Right atrium auricular region (tissue), 2 donors: ENCODE measurements around the gene PDE1A. TPM values are rescaled to one million over a fixed set of nuclear protein-coding genes. Genes with fewer than 3 reads are reported as not detected.
A peak's percentile ranks its signal among the peaks of the same experiment; 100 is the strongest.

ENCODE experiments used
- DNase-seq: peaks from one replicate; pipeline ENCODE4 v3.0.0-alpha.2; 2019; ENCODE audit warnings: low spot score
- H3K27ac ChIP-seq, 2 donors: fragments of 200-600 bp; sonication (generic); 1 replicate in 1 of 2; 2 replicates in 1 of 2; pipeline ENCODE4 v1.5.1; 2016 to 2019
- H3K27me3 ChIP-seq, 2 donors: fragments of 200-600 bp; sonication (generic); one replicate each; pipeline versions ENCODE4 v1.5.1 to v1.6.0; 2017 to 2019
- H3K36me3 ChIP-seq: fragments of 200-600 bp; sonication (generic); one replicate; pipeline ENCODE4 v1.5.1; 2016
- H3K4me1 ChIP-seq, 2 donors: fragments of 200-600 bp; sonication (generic); one replicate each; pipeline versions ENCODE4 v1.5.1 to v1.6.0; 2017 to 2019
- H3K4me3 ChIP-seq, 2 donors: fragments of 200-600 bp; sonication (generic); 1 replicate in 1 of 2; 2 replicates in 1 of 2; pipeline ENCODE4 v1.5.1; 2017 to 2019; ENCODE audit warnings: mild to moderate bottlenecking in 1 of 2, moderate library complexity in 1 of 2
- H3K9me3 ChIP-seq, 2 donors: fragments of 200-600 bp; sonication (generic); one replicate each; pipeline ENCODE4 v1.5.1; 2019
- CTCF ChIP-seq, 2 donors: fragments of 200-600 bp; sonication (generic); IDR thresholded peaks; one replicate each; pipeline ENCODE4 v1.5.1; 2019; ENCODE audit warnings: antibody characterized with exemption in 2 of 2
- total RNA-seq, 2 donors: library from RNA; depleted of rRNA; stranded (reverse); fragments of >200 nt; gene quantifications; one replicate each; pipeline ENCODE4 v1.1.0, GENCODE V29; 2016

The PDE1A gene
- total RNA-seq, 2 donors from 2014 or later, result 7.0 to 10.7 TPM

DNA sequence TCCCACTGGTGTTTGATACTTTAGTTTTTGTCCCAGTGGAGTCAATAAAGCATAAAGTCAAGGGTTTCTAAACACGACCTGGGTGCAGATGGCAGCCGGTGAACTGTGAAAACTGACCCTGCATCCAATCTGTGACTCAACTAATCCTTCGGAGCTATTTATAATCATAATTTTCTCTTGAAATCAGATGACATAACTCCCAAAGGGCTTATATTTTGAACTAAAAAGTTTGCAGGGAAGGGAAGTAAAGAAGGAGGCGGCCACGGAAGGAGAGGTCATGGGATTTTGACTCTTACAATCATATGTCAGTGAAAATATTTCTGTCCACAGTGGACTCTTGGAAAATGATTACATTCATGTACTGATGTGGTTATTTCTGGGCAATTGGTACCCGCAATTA is 178.5 kb downstream of the PDE1A start:
- Histone ChIP-seq H3K27ac (peak overlapping the region in 1 of 2 donors; percentile 5), H3K9me3 (no peaks in the 10 kb centered on the region), H3K4me3 (no peak overlapping the region), H3K36me3 (no peaks in the 10 kb centered on the region), H3K4me1 (no peaks in the 10 kb centered on the region), H3K27me3 (no peaks in the 10 kb centered on the region)
- no peak for TF ChIP-seq CTCF (IDR thresholded peaks at IDR 0.05)
- DNase-seq, result no peak

DNA sequence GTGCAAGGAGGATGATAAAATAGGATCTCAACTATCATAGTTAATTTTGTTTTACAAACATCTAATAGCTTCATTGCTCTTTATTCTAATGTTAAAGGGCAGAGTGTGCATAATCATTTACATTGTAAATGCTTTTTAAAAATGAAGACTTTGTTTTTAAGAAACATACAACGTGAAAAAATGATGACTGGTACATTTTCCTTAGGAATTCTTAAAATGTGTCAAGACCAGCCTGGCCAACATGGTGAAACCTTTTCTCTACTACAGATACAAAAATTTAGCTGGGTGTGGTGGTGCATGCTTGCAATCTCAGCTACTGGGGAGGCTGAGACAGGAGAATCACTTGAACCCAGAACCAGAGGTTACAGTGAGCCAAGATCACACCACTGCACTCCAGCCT is 179.0 kb downstream of the PDE1A start:
- no peak overlapping the region for H3K27ac ChIP-seq
- TF ChIP-seq CTCF (IDR thresholded peaks at IDR 0.05), result no peak

GRCh38 chr2:182245963-182246362 is 180.9 kb downstream of the PDE1A start:
- H3K27ac ChIP-seq, result no peak overlapping the region
- H3K36me3 ChIP-seq, result no peaks in the 10 kb centered on the region
- peaks cover 0 to 2% of the 10 kb centered on the region in 2 donors for H3K4me1 ChIP-seq
- no peaks in the 10 kb centered on the region for H3K9me3 ChIP-seq
- DNase-seq, result no peak
- no peak overlapping the region for H3K4me3 ChIP-seq
- H3K27me3 ChIP-seq, result no peaks in the 10 kb centered on the region
- TF ChIP-seq CTCF (IDR thresholded peaks at IDR 0.05), result no peak

More for the DNA sequence above, 179.0 kb downstream of the PDE1A start:
- H3K36me3 ChIP-seq, result no peaks in the 10 kb centered on the region
- H3K4me3 ChIP-seq, result no peak overlapping the region
- no peaks in the 10 kb centered on the region for H3K4me1 ChIP-seq
- DNase-seq, result no peak
- H3K9me3 ChIP-seq, result no peaks in the 10 kb centered on the region
- H3K27me3 ChIP-seq, result no peaks in the 10 kb centered on the region

GRCh38 chr2:182242609-182243008 is 184.2 kb downstream of the PDE1A start:
- Histone ChIP-seq H3K4me3 (no peak overlapping the region), H3K27me3 (no peaks in the 10 kb centered on the region), H3K27ac (no peak overlapping the region), H3K36me3 (no peaks in the 10 kb centered on the region), H3K4me1 (peaks cover 0 to 8% of the 10 kb centered on the region in 2 donors), H3K9me3 (no peaks in the 10 kb centered on the region)
- DNase-seq, result no peak
- no peak for TF ChIP-seq CTCF (IDR thresholded peaks at IDR 0.05)

DNA sequence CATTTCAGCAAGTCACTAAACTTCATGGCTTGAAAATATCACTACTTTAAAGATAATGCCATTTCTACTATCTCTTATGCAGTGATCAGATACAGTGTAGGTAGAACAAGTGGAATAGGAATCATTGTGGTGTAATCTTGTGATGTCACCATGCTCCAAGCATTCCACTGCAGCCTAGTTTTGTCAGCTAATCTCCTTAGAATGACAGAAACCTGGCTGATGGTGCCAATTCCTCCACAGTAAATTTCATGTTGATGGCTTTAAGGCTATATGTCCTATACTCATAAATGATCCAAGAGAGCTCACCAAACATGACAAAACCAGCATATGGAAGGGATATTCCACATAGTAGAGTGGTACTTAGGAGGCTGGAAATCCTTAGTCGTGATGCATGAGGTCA is 184.9 kb downstream of the PDE1A start:
- Histone ChIP-seq H3K4me3 (no peak overlapping the region), H3K27me3 (no peaks in the 10 kb centered on the region), H3K36me3 (no peaks in the 10 kb centered on the region), H3K4me1 (peaks cover 0 to 8% of the 10 kb centered on the region in 2 donors), H3K27ac (no peak overlapping the region), H3K9me3 (no peaks in the 10 kb centered on the region)
- DNase-seq, result no peak
- TF ChIP-seq CTCF (IDR thresholded peaks at IDR 0.05), result no peak

GRCh38 chr2:182240862-182241371 is 185.9 kb downstream of the PDE1A start:
- H3K36me3 ChIP-seq, result no peaks in the 10 kb centered on the region
- no peaks in the 10 kb centered on the region for H3K27me3 ChIP-seq
- peaks cover 0 to 8% of the 10 kb centered on the region in 2 donors for H3K4me1 ChIP-seq
- no peaks in the 10 kb centered on the region for H3K9me3 ChIP-seq
- DNase-seq, result no peak
- H3K27ac ChIP-seq, result no peak overlapping the region
- peak in 1 of 2 donors; percentile 54 for TF ChIP-seq CTCF (IDR thresholded peaks at IDR 0.05)
- H3K4me3 ChIP-seq, result no peak overlapping the region
